DND-41 (cell line): ENCODE measurements around the gene DLX1.
A peak's percentile ranks its signal among the peaks of the same experiment; 100 is the strongest.

Source experiments
- CTCF ChIP-seq: IDR thresholded peaks from 2 replicates; pipeline ENCODE4 v1.5.1; 2012; ENCODE audit warnings: borderline replicate concordance, low read length, moderate library complexity, mild to moderate bottlenecking; ENCODE audit not compliant: poor library complexity, severe bottlenecking; ENCODE audit errors: extremely low read depth
- EZH2 ChIP-seq: IDR thresholded peaks from 3 replicates; pipeline ENCODE4 v1.6.1; 2012; ENCODE audit warnings: borderline replicate concordance, low read depth, mild to moderate bottlenecking, moderate library complexity, low read length, inconsistent platforms; ENCODE audit not compliant: severe bottlenecking

GRCh38 chr2:172095146-172095904, 10.0 kb downstream of the DLX1 start:
- TF ChIP-seq EZH2 (peak; percentile 78), CTCF (no peak)
